Heart right ventricle (tissue), 16 donors: Measurements from ENCODE around the gene L2HGDH. TPM values are rescaled to one million over a fixed set of nuclear protein-coding genes. Genes with fewer than 3 reads are reported as not detected.

Source experiments
- ATAC-seq, 8 donors: fragments of 200-7000 bp; cut with Tn5 transposase; one replicate each; pipeline ENCODE4 v1.9.1; 2020; ENCODE audit warnings: mild to moderate bottlenecking in 8 of 8, moderate library complexity in 8 of 8, moderate number of reproducible peaks in 1 of 8
- DNase-seq, 2 donors: peaks; one replicate each; pipeline ENCODE4 v3.0.0-alpha.2; 2020
- H3K27ac ChIP-seq, 10 donors: fragments of 200-600 bp; sonication (generic) in 2 of 10; one replicate each; pipeline versions ENCODE4 v1.5.0 to v1.8.0; 2020 to 2022; ENCODE audit warnings: mild to moderate bottlenecking in 3 of 10
- H3K27me3 ChIP-seq, 7 donors: fragments of 200-600 bp; one replicate each; pipeline ENCODE4 v1.8.0; 2021 to 2022; ENCODE audit warnings: mild to moderate bottlenecking in 2 of 7
- H3K36me3 ChIP-seq, 9 donors: fragments of 200-600 bp; sonication (generic) in 1 of 9; one replicate each; pipeline versions ENCODE4 v1.5.0 to v1.8.0; 2020 to 2022; ENCODE audit warnings: mild to moderate bottlenecking in 2 of 9
- H3K4me1 ChIP-seq, 9 donors: fragments of 200-600 bp; sonication (generic) in 1 of 9; one replicate each; pipeline versions ENCODE4 v1.5.0 to v1.8.0; 2020 to 2022; ENCODE audit warnings: mild to moderate bottlenecking in 4 of 9
- H3K4me3 ChIP-seq, 10 donors: fragments of 200-600 bp; sonication (generic) in 2 of 10; one replicate each; pipeline versions ENCODE4 v1.5.0 to v1.8.0; 2020 to 2022; ENCODE audit warnings: mild to moderate bottlenecking in 7 of 10, moderate library complexity in 2 of 10
- H3K9me3 ChIP-seq, 11 donors: fragments of 200-600 bp in 10 of 11; sonication (generic) in 2 of 11; one replicate each; pipeline versions ENCODE4 v1.5.0 to v1.8.0; 2013 to 2022; ENCODE audit warnings: mild to moderate bottlenecking in 2 of 11, control low read depth in 1 of 11, moderate library complexity in 1 of 11
- WGBS, 2 donors: extraction: QIAGEN DNeasy Blood & Tissue Kit; methylation state at CpG; one replicate each; pipeline ENCODE4 v1.1.7; 2013; ENCODE audit warnings: inconsistent platforms in 1 of 2; 5-methylcytosine and 5-hydroxymethylcytosine counted together
- intact Hi-C, 10 donors: fragments of 100-400 bp; cut with DNase I; formaldehyde crosslinking; loops; one replicate each; pipeline versions ENCODE4 v1.11.1 to v1.14.2; 2022
- polyA plus RNA-seq, 2 donors: library from polyadenylated mRNA; stranded (reverse); fragments of 200-250 nt; gene quantifications; one replicate each; pipeline ENCODE4 v1.2.3, GENCODE V29; 2013
- total RNA-seq, 10 donors: library from RNA; stranded (reverse); fragmentation: NEBNext Ultra II Directional in 3 of 10; extraction: Animal tissue kit (Norgen Biotek cat#: 25700) in 3 of 10; gene quantifications; one replicate each; pipeline versions ENCODE4 v1.2.1 to v1.2.4, GENCODE V29; 2021 to 2023
- TF ChIP-seq, protein P1 (sequence below), 9 donors: fragments of 200-600 bp; sonication (generic) in 2 of 9; IDR thresholded peaks; one replicate each; pipeline versions ENCODE4 v1.5.0 to v1.8.0; 2021 to 2022; ENCODE audit warnings: antibody characterized with exemption in 9 of 9, mild to moderate bottlenecking in 5 of 9, moderate library complexity in 1 of 9
- donor health status: Arrhythmogenic right ventricular cardiomyopathy.
- donor health status: ischemic (EF 13 %, LVEDD 7.1; RV severe dilation, severe dysfunction).
- donor health status: healthy with polysubstance abuse.
- donor health status: DM: no; HTN: yes; CAD: no.
- donor health status: DM: no; HTN: no; CAD: no.
- donor health status: ischemic (EF 25% LVEDD 6.9; RV normal size, moderate dysfunction).
- donor health status: ischemic (EF 25% LVEDD 5.7; RV mildly dilated, moderate dysfunction).
- donor health status: healthy.
- donor health status: DM: yes; HTN: yes; CAD: no.
- donor health status: Ischemic cardiomyopathy.
- donor health status: ischemic (EF 35%, LVEDD 5.7; RV mildly dilated, moderate dysfunction).
- donor health status: nonischemic (EF 11% LVEDD 7.7; RV severe dilation, severe dysfunction).
- donor health status: DM: yes; HTN: yes; CAD: no.
- donor health status: PGD.
- donor health status: ischemic (EF 29% LVEDD 5.4; RV normal size, mild dysfunction).
- donor health status: nonischemic (EF 23%, LVEDD 6.1; RV moderate dilation, normal function).

L2HGDH gene
- total and polyA plus RNA-seq, 12 donors: 1.9 to 15.5 (median 11.6) TPM

DNA sequence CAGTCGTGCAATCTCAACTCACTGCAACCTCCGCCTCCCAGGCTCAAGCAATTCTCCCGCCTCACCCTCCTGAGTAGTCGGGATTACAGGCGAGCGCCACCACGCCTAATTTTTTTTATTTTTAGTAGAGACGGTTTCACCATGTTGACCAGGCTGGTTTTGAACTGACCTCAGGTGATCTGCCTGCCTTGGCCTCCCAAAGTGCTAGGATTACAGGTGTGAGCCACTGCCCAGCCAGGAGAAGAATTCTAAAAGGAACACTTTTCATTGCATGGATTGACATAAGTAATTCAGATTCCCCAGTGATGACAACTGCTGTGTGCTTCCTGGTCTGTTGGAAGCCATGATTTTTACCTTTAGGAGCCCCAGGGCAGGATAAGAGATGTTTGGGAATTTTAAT lies 22.2 kb upstream of the L2HGDH start:
- no peak for ATAC-seq
- intact Hi-C loops: no loop called here
- Histone ChIP-seq H3K36me3 (peaks cover 0 to 49% (median 0%) of the 10 kb centered on the region in 9 donors), H3K4me3 (no peak overlapping the region), H3K9me3 (no peaks in the 10 kb centered on the region), H3K27ac (peak overlapping the region in 5 of 10 donors; percentile 71 to 88 (median 85)), H3K27me3 (no peaks in the 10 kb centered on the region), H3K4me1 (peaks cover 0 to 50% (median 45%) of the 10 kb centered on the region in 9 donors)
- 95 to 96% methylated on average over 8 of the region's 8 CpGs for WGBS, 2 donors
- TF ChIP-seq, protein P1, sequence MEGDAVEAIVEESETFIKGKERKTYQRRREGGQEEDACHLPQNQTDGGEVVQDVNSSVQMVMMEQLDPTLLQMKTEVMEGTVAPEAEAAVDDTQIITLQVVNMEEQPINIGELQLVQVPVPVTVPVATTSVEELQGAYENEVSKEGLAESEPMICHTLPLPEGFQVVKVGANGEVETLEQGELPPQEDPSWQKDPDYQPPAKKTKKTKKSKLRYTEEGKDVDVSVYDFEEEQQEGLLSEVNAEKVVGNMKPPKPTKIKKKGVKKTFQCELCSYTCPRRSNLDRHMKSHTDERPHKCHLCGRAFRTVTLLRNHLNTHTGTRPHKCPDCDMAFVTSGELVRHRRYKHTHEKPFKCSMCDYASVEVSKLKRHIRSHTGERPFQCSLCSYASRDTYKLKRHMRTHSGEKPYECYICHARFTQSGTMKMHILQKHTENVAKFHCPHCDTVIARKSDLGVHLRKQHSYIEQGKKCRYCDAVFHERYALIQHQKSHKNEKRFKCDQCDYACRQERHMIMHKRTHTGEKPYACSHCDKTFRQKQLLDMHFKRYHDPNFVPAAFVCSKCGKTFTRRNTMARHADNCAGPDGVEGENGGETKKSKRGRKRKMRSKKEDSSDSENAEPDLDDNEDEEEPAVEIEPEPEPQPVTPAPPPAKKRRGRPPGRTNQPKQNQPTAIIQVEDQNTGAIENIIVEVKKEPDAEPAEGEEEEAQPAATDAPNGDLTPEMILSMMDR (IDR thresholded peaks at IDR 0.05): no peak
- DNase-seq: no peak

DNA sequence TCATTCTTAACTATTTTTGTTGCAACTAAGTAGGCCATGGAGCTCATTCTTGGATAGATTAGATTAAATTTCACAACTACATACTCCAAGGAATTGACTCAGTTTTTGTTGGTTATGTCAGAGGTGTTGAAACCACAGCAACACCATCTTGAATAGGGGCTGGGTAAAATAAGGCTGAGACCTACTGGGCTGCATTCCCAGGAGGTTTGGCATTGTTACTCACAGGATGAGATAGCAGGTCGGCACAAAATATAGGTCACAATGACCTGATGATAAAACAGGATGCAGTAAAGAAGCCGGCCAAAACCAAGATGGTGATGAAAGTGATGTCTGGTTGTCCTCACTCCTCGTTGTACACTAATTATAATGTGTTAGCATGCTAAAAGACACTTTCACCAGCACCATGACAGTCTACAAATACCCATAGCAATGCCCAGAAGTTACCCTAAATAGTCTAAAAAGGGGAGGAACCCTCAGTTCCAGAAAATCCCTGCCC lies 21.0 kb upstream of the L2HGDH start:
- 8 to 11% methylated on average over 3 of the region's 3 CpGs for WGBS, 2 donors
- DNase-seq (peak in 1 of 2 donors; percentile 66), ATAC-seq (peak; percentile 27 to 95 (median 68))
- peaks cover 0 to 49% (median 0%) of the 10 kb centered on the region in 9 donors for H3K36me3 ChIP-seq
- no peaks in the 10 kb centered on the region for H3K27me3 ChIP-seq
- H3K4me1 ChIP-seq: peaks cover 0 to 50% (median 45%) of the 10 kb centered on the region in 9 donors
- intact Hi-C loops: no loop called here
- H3K9me3 ChIP-seq: no peaks in the 10 kb centered on the region
- TF ChIP-seq, protein P1 (IDR thresholded peaks at IDR 0.05): no peak
- H3K27ac ChIP-seq: peak overlapping the region in 4 of 10 donors; percentile 10 to 61 (median 30)
- H3K4me3 ChIP-seq: no peak overlapping the region

DNA sequence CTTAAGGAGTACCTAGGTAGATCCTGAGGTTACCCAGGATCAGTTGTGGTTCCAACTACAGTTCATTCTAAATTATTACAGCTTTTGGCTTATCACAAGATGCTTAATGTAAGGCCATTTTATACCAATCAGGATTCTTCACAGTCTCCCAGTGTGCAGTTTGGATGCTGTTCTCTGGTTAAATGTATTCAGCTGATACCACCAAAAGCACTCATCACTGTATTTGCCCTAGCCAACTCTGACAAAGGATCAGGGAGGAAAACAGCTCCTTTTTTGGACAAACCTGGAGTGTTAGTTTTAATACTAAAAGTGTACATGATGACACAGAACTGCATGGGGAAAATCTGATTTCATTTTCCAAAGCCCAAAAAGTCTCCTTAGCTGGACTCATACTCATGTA lies 19.6 kb upstream of the L2HGDH start:
- ATAC-seq (no peak), DNase-seq (no peak)
- H3K9me3 ChIP-seq: no peaks in the 10 kb centered on the region
- intact Hi-C loops: no loop called here
- peaks cover 0 to 44% (median 42%) of the 10 kb centered on the region in 9 donors for H3K4me1 ChIP-seq
- no peak overlapping the region for H3K27ac ChIP-seq
- TF ChIP-seq, protein P1 (IDR thresholded peaks at IDR 0.05): no peak
- no peaks in the 10 kb centered on the region for H3K27me3 ChIP-seq
- H3K36me3 ChIP-seq: peaks cover 0 to 57% (median 0%) of the 10 kb centered on the region in 9 donors
- no peak overlapping the region for H3K4me3 ChIP-seq

DNA sequence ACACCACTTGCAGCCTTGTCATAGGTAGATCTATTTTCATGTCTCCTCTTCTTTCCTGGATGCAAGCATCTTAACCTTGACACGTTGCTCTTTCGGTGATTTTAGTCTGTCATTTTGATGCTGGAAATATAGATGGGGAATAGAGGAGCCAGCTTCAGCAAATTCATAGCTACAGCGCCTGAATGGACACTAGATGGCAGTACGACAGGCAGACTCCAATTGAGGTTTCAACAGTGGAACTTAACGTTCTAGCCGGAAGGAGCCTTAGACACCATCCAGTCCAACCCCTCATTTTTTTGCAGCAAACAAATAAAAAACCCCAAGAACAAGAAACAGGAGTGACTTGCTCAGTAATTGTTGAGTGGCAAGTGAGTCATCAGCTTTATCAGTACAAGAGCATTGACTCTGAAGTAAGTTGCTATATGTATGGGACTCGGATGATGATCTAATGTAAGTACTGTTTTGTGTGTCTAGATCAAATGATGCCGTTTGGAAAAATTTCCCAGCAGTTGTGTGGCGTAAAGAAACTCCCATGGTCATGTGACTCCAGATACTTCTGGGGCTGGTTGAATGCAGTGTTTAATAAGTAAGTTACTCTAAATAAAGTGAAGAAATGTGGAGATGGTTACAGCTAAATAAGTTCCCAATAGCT lies 9.1 kb upstream of the L2HGDH start:
- Histone ChIP-seq H3K27ac (peak overlapping the region in 9 of 10 donors; percentile 6 to 78 (median 61)), H3K36me3 (peaks cover 0 to 36% (median 4%) of the 10 kb centered on the region in 9 donors), H3K4me1 (peaks cover 0 to 32% (median 15%) of the 10 kb centered on the region in 9 donors), H3K27me3 (no peaks in the 10 kb centered on the region), H3K9me3 (no peaks in the 10 kb centered on the region), H3K4me3 (peak overlapping the region in 6 of 10 donors; percentile 10 to 43 (median 32))
- TF ChIP-seq, protein P1 (IDR thresholded peaks at IDR 0.05): peak; percentile 73 to 96 (median 88)
- 4 to 5% methylated on average over 9 of the region's 9 CpGs for WGBS, 2 donors
- ATAC-seq: peak; percentile 90 to 97 (median 94)
- DNase-seq: peak in 1 of 2 donors; percentile 74
- intact Hi-C loops: loop anchor here in 8 of 10 donors (1.0 to 5.0 kb wide), 5 partner anchors 76 to 214 kb away; partner anchors contain the start of genes MAP4K5 (in 7 of the 8) and CDKL1 (in 2 of the 8)
